GM18520 (cell line): ENCODE measurements around the gene ARL11.
"Not testable (repeated sequence)": the region's sequence is repeated elsewhere in the genome, so short reads cannot be mapped to it uniquely, and the experiment has no call there.

ENCODE experiments used
- ATAC-seq: cut with Tn5 transposase; IDR thresholded peaks from one replicate; pipeline ENCODE4 v1.9.1; 2021; ENCODE audit not compliant: unreplicated experiment

The ARL11 gene

GRCh38 chr13:49612042-49612441 lies 16.3 kb upstream of the ARL11 start:
- ATAC-seq = not testable (repeated sequence)

GRCh38 chr13:49615836-49616675 lies 12.3 kb upstream of the ARL11 start:
- ATAC-seq = no peak

- no peak for ATAC-seq
Measured at GRCh38 chr13:49616676-49617065, 11.6 kb upstream of the ARL11 start.

GRCh38 chr13:49620170-49620621 lies 8.1 kb upstream of the ARL11 start:
- ATAC-seq = no peak

GRCh38 chr13:49622174-49622946 lies 5.9 kb upstream of the ARL11 start:
- no peak for ATAC-seq

- ATAC-seq = no peak
Measured at GRCh38 chr13:49624229-49624628, 4.1 kb upstream of the ARL11 start.

- ATAC-seq = no peak
Measured at GRCh38 chr13:49625392-49626079, 2.8 kb upstream of the ARL11 start.

GRCh38 chr13:49629196-49629938 lies 1.1 kb downstream of the ARL11 start:
- no peak for ATAC-seq

GRCh38 chr13:49629947-49630346 lies 1.6 kb downstream of the ARL11 start:
- ATAC-seq = no peak

GRCh38 chr13:49630580-49630979 lies 2.3 kb downstream of the ARL11 start:
- no peak for ATAC-seq

- ATAC-seq = no peak
Measured at GRCh38 chr13:49632156-49632555, 3.8 kb downstream of the ARL11 start.

- ATAC-seq = no peak
Measured at GRCh38 chr13:49633710-49634109, 5.4 kb downstream of the ARL11 start.

- no peak for ATAC-seq
Measured at GRCh38 chr13:49635599-49636433, 7.5 kb downstream of the ARL11 start.

- no peak for ATAC-seq
Measured at GRCh38 chr13:49636705-49637104, 8.4 kb downstream of the ARL11 start.

- ATAC-seq = no peak
Measured at GRCh38 chr13:49638030-49638743, 9.9 kb downstream of the ARL11 start.

GRCh38 chr13:49638744-49639072 lies 10.4 kb downstream of the ARL11 start:
- ATAC-seq = no peak

- ATAC-seq = no peak
Measured at GRCh38 chr13:49641801-49642291, 13.5 kb downstream of the ARL11 start.

- ATAC-seq = no peak
Measured at GRCh38 chr13:49643035-49643646, 14.8 kb downstream of the ARL11 start.

GRCh38 chr13:49645451-49645850 lies 17.1 kb downstream of the ARL11 start:
- no peak for ATAC-seq
